Measurements from ENCODE around the gene PLCB4. TPM values are rescaled to one million over a fixed set of nuclear protein-coding genes. Genes with fewer than 3 reads are reported as not detected.

PLCB4 gene
- total RNA-seq, 1 donor from 2014 or later: 19.9 TPM

DNA sequence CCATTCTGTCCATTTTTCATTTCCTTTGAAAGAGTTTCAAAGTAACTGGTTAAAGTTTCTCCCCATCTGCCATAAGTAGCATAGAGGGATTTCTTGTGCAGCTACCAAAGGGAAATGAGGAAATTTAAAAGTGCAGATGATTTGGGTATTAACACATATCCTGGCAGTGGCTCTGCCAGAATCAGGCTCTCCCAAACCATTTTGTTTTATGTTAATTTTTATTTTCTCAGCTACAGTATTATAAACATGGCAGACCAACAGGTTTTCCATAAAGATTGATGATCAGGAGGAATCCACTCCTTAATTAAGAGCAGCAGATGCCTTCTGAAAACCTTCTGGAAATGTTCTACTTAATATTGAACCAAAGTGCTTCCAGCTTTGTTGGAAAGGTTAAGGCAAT lies 13.9 kb downstream of the PLCB4 start:
- H3K36me3 ChIP-seq (ENCODE audit: control insufficient read depth, insufficient read depth, low read length): no peaks in the 10 kb centered on the region
- no peak for DNase-seq (ENCODE audit: low read depth)
- no peaks in the 10 kb centered on the region for H3K27me3 ChIP-seq (ENCODE audit: control insufficient read depth, insufficient read depth, low read length)
- no peak overlapping the region for H3K4me3 ChIP-seq (ENCODE audit: low read depth, low read length)
- TF ChIP-seq, protein P1, sequence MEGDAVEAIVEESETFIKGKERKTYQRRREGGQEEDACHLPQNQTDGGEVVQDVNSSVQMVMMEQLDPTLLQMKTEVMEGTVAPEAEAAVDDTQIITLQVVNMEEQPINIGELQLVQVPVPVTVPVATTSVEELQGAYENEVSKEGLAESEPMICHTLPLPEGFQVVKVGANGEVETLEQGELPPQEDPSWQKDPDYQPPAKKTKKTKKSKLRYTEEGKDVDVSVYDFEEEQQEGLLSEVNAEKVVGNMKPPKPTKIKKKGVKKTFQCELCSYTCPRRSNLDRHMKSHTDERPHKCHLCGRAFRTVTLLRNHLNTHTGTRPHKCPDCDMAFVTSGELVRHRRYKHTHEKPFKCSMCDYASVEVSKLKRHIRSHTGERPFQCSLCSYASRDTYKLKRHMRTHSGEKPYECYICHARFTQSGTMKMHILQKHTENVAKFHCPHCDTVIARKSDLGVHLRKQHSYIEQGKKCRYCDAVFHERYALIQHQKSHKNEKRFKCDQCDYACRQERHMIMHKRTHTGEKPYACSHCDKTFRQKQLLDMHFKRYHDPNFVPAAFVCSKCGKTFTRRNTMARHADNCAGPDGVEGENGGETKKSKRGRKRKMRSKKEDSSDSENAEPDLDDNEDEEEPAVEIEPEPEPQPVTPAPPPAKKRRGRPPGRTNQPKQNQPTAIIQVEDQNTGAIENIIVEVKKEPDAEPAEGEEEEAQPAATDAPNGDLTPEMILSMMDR (IDR thresholded peaks at IDR 0.05; ENCODE audit: insufficient read depth, low read length, poor library complexity, severe bottlenecking): no peak

GRCh38 chr20:9087531-9088217 lies 18.8 kb downstream of the PLCB4 start:
- H3K36me3 ChIP-seq (ENCODE audit: control insufficient read depth, insufficient read depth, low read length): no peaks in the 10 kb centered on the region
- DNase-seq (ENCODE audit: low read depth): no peak
- TF ChIP-seq, protein P1 (IDR thresholded peaks at IDR 0.05; ENCODE audit: insufficient read depth, low read length, poor library complexity, severe bottlenecking): no peak
- no peak overlapping the region for H3K4me3 ChIP-seq (ENCODE audit: low read depth, low read length)
- no peaks in the 10 kb centered on the region for H3K27me3 ChIP-seq (ENCODE audit: control insufficient read depth, insufficient read depth, low read length)

GRCh38 chr20:9088556-9088955 lies 19.7 kb downstream of the PLCB4 start:
- H3K27me3 ChIP-seq (ENCODE audit: control insufficient read depth, insufficient read depth, low read length): no peaks in the 10 kb centered on the region
- H3K36me3 ChIP-seq (ENCODE audit: control insufficient read depth, insufficient read depth, low read length): no peaks in the 10 kb centered on the region
- TF ChIP-seq, protein P1 (IDR thresholded peaks at IDR 0.05; ENCODE audit: insufficient read depth, low read length, poor library complexity, severe bottlenecking): no peak
- H3K4me3 ChIP-seq (ENCODE audit: low read depth, low read length): no peak overlapping the region
- DNase-seq (ENCODE audit: low read depth): no peak

DNA sequence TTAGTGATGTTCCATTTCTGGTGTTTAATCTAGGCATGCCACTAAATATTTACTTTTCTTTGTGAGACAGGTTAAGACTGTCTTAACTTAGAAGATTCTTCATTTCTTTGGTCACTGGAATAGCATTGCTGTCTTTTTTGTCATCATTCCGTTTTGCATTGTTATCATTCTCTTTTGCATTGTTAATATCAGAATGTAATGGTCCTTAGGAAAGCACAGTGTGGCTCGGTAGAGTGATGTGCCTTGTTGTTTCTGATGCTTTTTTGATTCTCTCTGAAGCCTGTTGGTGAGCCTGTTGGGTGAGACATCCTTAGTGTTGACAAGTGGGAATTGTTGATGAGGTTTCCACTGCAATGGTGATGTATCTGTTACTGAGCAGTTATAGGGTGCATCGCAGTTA lies 23.2 kb downstream of the PLCB4 start:
- Histone ChIP-seq H3K27me3 (ENCODE audit: control insufficient read depth, insufficient read depth, low read length) (no peaks in the 10 kb centered on the region), H3K36me3 (ENCODE audit: control insufficient read depth, insufficient read depth, low read length) (no peaks in the 10 kb centered on the region), H3K4me3 (ENCODE audit: low read depth, low read length) (no peak overlapping the region)
- TF ChIP-seq, protein P1 (IDR thresholded peaks at IDR 0.05; ENCODE audit: insufficient read depth, low read length, poor library complexity, severe bottlenecking): no peak
- DNase-seq (ENCODE audit: low read depth): no peak

DNA sequence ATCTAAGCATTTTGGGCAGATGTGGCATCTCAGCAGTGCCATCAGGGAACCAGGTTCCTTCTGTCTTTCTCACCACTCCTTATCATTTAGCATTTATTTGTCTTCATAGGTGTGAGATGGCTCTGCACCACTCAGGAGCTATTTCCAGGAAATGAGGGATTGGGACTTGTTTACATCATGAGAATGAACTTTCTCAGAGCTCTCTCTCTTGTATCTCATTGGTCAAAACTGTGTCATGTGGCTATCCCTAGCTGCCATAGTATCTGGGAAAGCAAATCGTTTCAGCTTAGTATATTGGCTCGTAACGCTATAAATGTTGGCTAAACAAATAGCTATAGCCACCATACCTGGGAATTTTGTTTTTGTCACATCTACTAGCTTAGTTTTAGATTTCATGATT lies 23.8 kb downstream of the PLCB4 start:
- TF ChIP-seq, protein P1 (IDR thresholded peaks at IDR 0.05; ENCODE audit: insufficient read depth, low read length, poor library complexity, severe bottlenecking): no peak
- no peaks in the 10 kb centered on the region for H3K36me3 ChIP-seq (ENCODE audit: control insufficient read depth, insufficient read depth, low read length)

More for the DNA sequence above, 23.8 kb downstream of the PLCB4 start:
- DNase-seq (ENCODE audit: low read depth): no peak
- no peak overlapping the region for H3K4me3 ChIP-seq (ENCODE audit: low read depth, low read length)
- H3K27me3 ChIP-seq (ENCODE audit: control insufficient read depth, insufficient read depth, low read length): no peaks in the 10 kb centered on the region

Data from kidney epithelial cell (primary cell).